Measurements from ENCODE around the gene MYRIP. TPM values are rescaled to one million over a fixed set of nuclear protein-coding genes. Genes with fewer than 3 reads are reported as not detected.

Gene MYRIP
- total and polyA plus RNA-seq, 2 experiments from 2014 or later, result 1.5 to 1.8 TPM

- Histone ChIP-seq H3K79me2 (replicated peaks; ENCODE audit: insufficient read depth) (no peaks in the 10 kb centered on the region), H3K4me1 (ENCODE audit: insufficient read depth) (no peaks in the 10 kb centered on the region; the same call in 1 of the 2 replicates), H3K27me3 (ENCODE audit: insufficient read depth) (no peaks in the 10 kb centered on the region), H3K4me3 (no peak overlapping the region), H3K36me3 (ENCODE audit: insufficient read depth) (no peaks in the 10 kb centered on the region), H4K20me1 (replicated peaks; ENCODE audit: insufficient read depth) (no peaks in the 10 kb centered on the region), H3K4me2 (no peak overlapping the region), H3F3A (replicated peaks; ENCODE audit: low read depth) (no peaks in the 10 kb centered on the region), H3K27ac (ENCODE audit: low read depth) (no peak overlapping the region), H3K9me2 (ENCODE audit: insufficient read depth) (peaks cover 11% of the 10 kb centered on the region; the same call in 1 of the 2 replicates), H2AFZ (no peak overlapping the region)
- Mint-ChIP-seq H3K27me3 (ENCODE audit: insufficient read depth, low read depth, poor library complexity) (no peaks in the 10 kb centered on the region), H3K4me1 (peaks cover 4% of the 10 kb centered on the region; the same call in 2 of the 3 replicates), H3K9me3 (no peaks in the 10 kb centered on the region), H3K4me3 (no peak overlapping the region), H3K27ac (no peak overlapping the region), H3K36me3 (ENCODE audit: low read depth) (no peaks in the 10 kb centered on the region)
- no peak for TF ChIP-seq STAT1 (IDR thresholded peaks at IDR 0.05; ENCODE audit: unreplicated experiment)
- TF ChIP-seq EZH2phosphoT487 (IDR thresholded peaks at IDR 0.05; ENCODE audit: unreplicated experiment), result no peak
- TF ChIP-seq CREB1 (CRISPR knock-in tag; IDR thresholded peaks at IDR 0.05; ENCODE audit: low read depth), result no peak
- no peak for TF ChIP-seq EZH2 (IDR thresholded peaks at IDR 0.05; ENCODE audit: low read depth, unreplicated experiment)
- ATAC-seq (no peak), DNase-seq (ENCODE audit: low spot score) (peak; percentile 9)
These were observed 363.9 kb downstream of the MYRIP start for GRCh38 chr3:40173227-40173721.

- Histone ChIP-seq H3K4me2 (no peak overlapping the region), H3K36me3 (ENCODE audit: insufficient read depth) (no peaks in the 10 kb centered on the region), H3K27me3 (ENCODE audit: insufficient read depth) (no peaks in the 10 kb centered on the region), H3K27ac (ENCODE audit: low read depth) (no peak overlapping the region), H3K4me1 (ENCODE audit: insufficient read depth) (no peaks in the 10 kb centered on the region), H3F3A (replicated peaks; ENCODE audit: low read depth) (no peaks in the 10 kb centered on the region), H3K4me3 (no peak overlapping the region), H3K9me2 (ENCODE audit: insufficient read depth) (0 out of 2 replicates have a peak, but pooled peaks cover 4% of the 10 kb centered on the region), H4K20me1 (replicated peaks; ENCODE audit: insufficient read depth) (no peaks in the 10 kb centered on the region), H2AFZ (no peak overlapping the region), H3K79me2 (replicated peaks; ENCODE audit: insufficient read depth) (no peaks in the 10 kb centered on the region)
- ATAC-seq (no peak), DNase-seq (ENCODE audit: low spot score) (no peak)
- Mint-ChIP-seq H3K27me3 (ENCODE audit: insufficient read depth, low read depth, poor library complexity) (no peaks in the 10 kb centered on the region), H3K27ac (no peak overlapping the region), H3K4me1 (peaks cover 2% of the 10 kb centered on the region; the same call in 1 of the 3 replicates), H3K36me3 (ENCODE audit: low read depth) (no peaks in the 10 kb centered on the region), H3K4me3 (no peak overlapping the region), H3K9me3 (no peaks in the 10 kb centered on the region)
- no peak for TF ChIP-seq EZH2 (IDR thresholded peaks at IDR 0.05; ENCODE audit: low read depth, unreplicated experiment)
- TF ChIP-seq NANOG (IDR thresholded peaks at IDR 0.05; ENCODE audit: borderline replicate concordance), result no peak
- no peak for TF ChIP-seq CTCF (conservative IDR thresholded peaks at IDR 0.05; ENCODE audit: low read depth in 2 of 2)
- TF ChIP-seq STAT1 (IDR thresholded peaks at IDR 0.05; ENCODE audit: unreplicated experiment), result no peak
- no peak for TF ChIP-seq EZH2phosphoT487 (IDR thresholded peaks at IDR 0.05; ENCODE audit: unreplicated experiment)
- TF ChIP-seq ETS1 (IDR thresholded peaks at IDR 0.05), result no peak
- no peak for TF ChIP-seq ZNF462 (CRISPR knock-in tag; IDR thresholded peaks at IDR 0.05)
- no peak for TF ChIP-seq ZNF331 (CRISPR knock-in tag; IDR thresholded peaks at IDR 0.05; ENCODE audit: low read depth)
- TF ChIP-seq JUNB (IDR thresholded peaks at IDR 0.05; ENCODE audit: unreplicated experiment), result no peak
- TF ChIP-seq ZNF114 (CRISPR knock-in tag; IDR thresholded peaks at IDR 0.05), result no peak
These were observed 368.7 kb downstream of the MYRIP start for GRCh38 chr3:40178012-40178594.
